Pancreas (tissue), 10 donors: ENCODE data around the gene RRBP1. TPM values are rescaled to one million over a fixed set of nuclear protein-coding genes. Genes with fewer than 3 reads are reported as not detected.
A peak's percentile ranks its signal among the peaks of the same experiment; 100 is the strongest.

Experiments used
- ATAC-seq, 4 donors: fragments of 200-7000 bp; cut with Tn5 transposase; one replicate each; pipeline versions ENCODE4 v1.8.0 to v1.9.1; 2020; ENCODE audit warnings: mild to moderate bottlenecking in 4 of 4, moderate library complexity in 4 of 4
- DNase-seq, 6 donors: peaks; one replicate each; pipeline ENCODE4 v3.0.0-alpha.2; 2020
- FAIRE-seq: peaks from 2 replicates; lab custom pipeline; 2012; peaks lifted over from hg19 to GRCh38; lab: Jason Lieb, UNC
- H3K27ac ChIP-seq, 4 donors: fragments of 200-600 bp; sonication (generic); 1 replicate in 3 of 4; 2 replicates in 1 of 4; pipeline versions ENCODE4 v1.5.0 to v1.8.0; 2020
- H3K27me3 ChIP-seq, 4 donors: fragments of 200-600 bp; one replicate each; pipeline ENCODE4 v1.8.0; 2021
- H3K36me3 ChIP-seq, 3 donors: fragments of 200-600 bp; sonication (generic) in 1 of 3; one replicate each; pipeline versions ENCODE4 v1.5.0 to v1.8.0; 2020 to 2021
- H3K4me1 ChIP-seq, 3 donors: fragments of 200-600 bp; one replicate each; pipeline ENCODE4 v1.8.0; 2021
- H3K4me3 ChIP-seq, 4 donors: fragments of 200-600 bp; sonication (generic) in 2 of 4; one replicate each; pipeline versions ENCODE4 v1.5.0 to v1.8.0; 2020 to 2021
- H3K9me3 ChIP-seq, 4 donors: fragments of 200-600 bp; one replicate each; pipeline ENCODE4 v1.8.0; 2021
- CTCF ChIP-seq, 4 donors: fragments of 200-600 bp; sonication (generic) in 3 of 4; IDR thresholded peaks; one replicate each; pipeline versions ENCODE4 v1.5.0 to v1.8.0; 2021; ENCODE audit warnings: antibody characterized with exemption in 4 of 4
- WGBS, 2 donors: extraction: QIAGEN DNeasy Blood & Tissue Kit; methylation state at CpG; one replicate each; pipeline ENCODE4 v1.1.7; 2013; 5-methylcytosine and 5-hydroxymethylcytosine counted together
- intact Hi-C, 3 donors: fragments of 100-400 bp; cut with DNase I; formaldehyde crosslinking; loops; one replicate each; pipeline versions ENCODE4 v1.11.1 to v1.14.2; 2022
- polyA plus RNA-seq, 2 donors: library from polyadenylated mRNA; stranded (reverse); fragments of 200-250 nt; gene quantifications; one replicate each; pipeline ENCODE4 v1.2.3, GENCODE V29; 2013
- total RNA-seq, 6 donors: library from RNA; stranded (reverse); fragmentation: NEBNext Ultra II Directional in 4 of 6; extraction: Animal tissue kit (Norgen Biotek cat#: 25700) in 4 of 6; gene quantifications; one replicate each; pipeline versions ENCODE4 v1.2.1 to v1.2.4, GENCODE V29; 2021 to 2023
- donor health status: healthy with polysubstance abuse.
- donor health status: DM: no; HTN: no; CAD: no; lungs with moderate emphysema.
- donor health status: DM: no; HTN: no; CAD: no.
- donor health status: control.
- donor health status: control.
- donor health status: Bipolar disorder and iron deficiency.
- donor health status: DM: yes; HTN: yes; CAD: no.
- donor health status: DM: no; HTN: no; CAD: no.
- donor health status: DM: no; HTN: no; CAD: no.
- donor health status: DM: yes; HTN: yes; CAD: no.

Gene RRBP1
- total and polyA plus RNA-seq, 8 donors = 170 to 442 (median 348) TPM

- Histone ChIP-seq H3K9me3 (no peaks in the 10 kb centered on the region), H3K27me3 (no peaks in the 10 kb centered on the region), H3K36me3 (peaks cover 0 to 27% (median 0%) of the 10 kb centered on the region in 3 donors), H3K4me3 (no peak overlapping the region), H3K27ac (no peak overlapping the region), H3K4me1 (peaks cover 52 to 57% (median 56%) of the 10 kb centered on the region in 3 donors)
- intact Hi-C loops = no loop called here
- no peak for TF ChIP-seq CTCF (IDR thresholded peaks at IDR 0.05)
- ATAC-seq = no peak
- FAIRE-seq = no peak
- no peak for DNase-seq
- WGBS, 2 donors = 24 to 28% methylated on average over 4 of the region's 4 CpGs
Measured at GRCh38 chr20:17601957-17602356, 80.1 kb downstream of the RRBP1 start.

- peak; percentile 20 to 67 (median 39) for ATAC-seq
- no peak for DNase-seq
- H3K9me3 ChIP-seq = no peaks in the 10 kb centered on the region
- H3K27me3 ChIP-seq = no peaks in the 10 kb centered on the region
- H3K4me1 ChIP-seq = peaks cover 48 to 59% (median 56%) of the 10 kb centered on the region in 3 donors
- peaks cover 0 to 16% (median 0%) of the 10 kb centered on the region in 3 donors for H3K36me3 ChIP-seq
- FAIRE-seq = no peak
- intact Hi-C loops = no loop called here
- WGBS, 2 donors = 36 to 46% methylated on average over 1 of the region's 1 CpG
- H3K4me3 ChIP-seq = no peak overlapping the region
- TF ChIP-seq CTCF (IDR thresholded peaks at IDR 0.05) = no peak
- H3K27ac ChIP-seq = peak overlapping the region in 1 of 4 donors; percentile 27
Measured at GRCh38 chr20:17598013-17598550, 84.0 kb downstream of the RRBP1 start.

- Histone ChIP-seq H3K4me1 (peaks cover 56 to 70% (median 63%) of the 10 kb centered on the region in 3 donors), H3K36me3 (peaks cover 0 to 14% (median 0%) of the 10 kb centered on the region in 3 donors), H3K4me3 (no peak overlapping the region), H3K27ac (no peak overlapping the region), H3K27me3 (no peaks in the 10 kb centered on the region), H3K9me3 (no peaks in the 10 kb centered on the region)
- 84 to 86% methylated on average over 2 of the region's 2 CpGs for WGBS, 2 donors
- ATAC-seq (no peak), FAIRE-seq (no peak), DNase-seq (no peak)
- TF ChIP-seq CTCF (IDR thresholded peaks at IDR 0.05) = no peak
- intact Hi-C loops = no loop called here
Measured at GRCh38 chr20:17595856-17596255, 86.2 kb downstream of the RRBP1 start.

- DNase-seq (peak in 4 of 6 donors; percentile 54 to 78 (median 70)), ATAC-seq (peak; percentile 71 to 89 (median 82)), FAIRE-seq (peak; percentile 84)
- Histone ChIP-seq H3K9me3 (no peaks in the 10 kb centered on the region), H3K27ac (peak overlapping the region in 2 of 4 donors; percentile 59 to 60), H3K4me1 (peaks cover 70 to 84% (median 77%) of the 10 kb centered on the region in 3 donors), H3K27me3 (no peaks in the 10 kb centered on the region), H3K36me3 (peaks cover 0 to 11% (median 0%) of the 10 kb centered on the region in 3 donors), H3K4me3 (no peak overlapping the region)
- intact Hi-C loops = no loop called here
- TF ChIP-seq CTCF (IDR thresholded peaks at IDR 0.05) = no peak
Measured at GRCh38 chr20:17594443-17594842, 87.6 kb downstream of the RRBP1 start.

GRCh38 chr20:17593902-17594301, 88.1 kb downstream of the RRBP1 start:
- ATAC-seq (no peak), FAIRE-seq (no peak), DNase-seq (no peak)
- no peak for TF ChIP-seq CTCF (IDR thresholded peaks at IDR 0.05)
- H3K4me1 ChIP-seq = peaks cover 72 to 87% (median 80%) of the 10 kb centered on the region in 3 donors
- no peaks in the 10 kb centered on the region for H3K27me3 ChIP-seq
- H3K27ac ChIP-seq = peak overlapping the region in 2 of 4 donors; percentile 59 to 60
- no peak overlapping the region for H3K4me3 ChIP-seq
- no peaks in the 10 kb centered on the region for H3K9me3 ChIP-seq
- peaks cover 0 to 7% (median 0%) of the 10 kb centered on the region in 3 donors for H3K36me3 ChIP-seq
- intact Hi-C loops = no loop called here
- 59 to 60% methylated on average over 4 of the region's 4 CpGs for WGBS, 2 donors
